ENCODE measurements around the gene NUDT22.

Gene NUDT22

DNA sequence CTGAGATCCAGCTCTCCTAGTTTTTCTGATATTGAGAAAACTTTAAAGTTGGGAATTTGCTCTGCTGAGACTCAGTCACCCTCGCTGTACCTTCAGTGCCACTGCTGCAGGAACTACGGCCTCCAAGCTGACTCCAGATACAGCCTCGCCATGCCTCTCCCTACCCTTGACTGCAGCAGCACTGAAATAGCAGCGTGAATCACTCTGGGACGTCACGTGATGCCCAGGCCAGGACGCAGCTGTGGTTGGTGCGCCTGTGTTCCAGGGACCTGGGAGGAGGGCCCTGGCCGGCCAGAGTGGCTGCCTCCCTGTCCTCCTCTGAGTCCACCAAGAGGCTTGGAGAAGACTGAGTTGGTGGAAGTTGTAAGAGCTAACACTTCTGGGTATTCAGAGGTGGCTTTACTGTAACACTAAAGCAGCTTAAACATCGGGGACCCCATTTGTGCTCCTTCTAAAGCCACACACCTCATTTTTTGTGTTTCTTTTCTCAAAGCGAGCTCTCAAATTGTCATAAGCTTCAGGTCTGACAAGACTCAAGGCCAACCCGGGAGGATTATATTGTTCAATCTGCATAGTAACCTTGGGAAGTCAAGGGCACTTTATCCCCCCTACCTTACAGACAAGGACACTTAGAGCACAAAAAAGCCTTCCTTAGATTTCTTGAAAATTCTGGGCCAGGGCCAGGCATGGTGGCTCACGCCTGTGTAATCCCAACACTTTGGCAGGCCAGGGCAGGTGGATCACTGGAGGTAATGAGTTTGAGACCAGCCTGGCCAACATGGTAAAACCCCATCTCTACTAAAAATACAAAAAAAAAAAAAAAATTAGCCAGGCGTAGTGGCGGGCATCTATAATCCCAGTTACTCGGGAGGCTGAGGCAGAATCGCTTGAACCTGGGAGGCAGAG, 44.3 kb upstream of the NUDT22 start:
- peak; percentile 92 for DNase-seq (ENCODE audit: low read depth)
- no peak for TF ChIP-seq CTCF (conservative IDR thresholded peaks at IDR 0.05; ENCODE audit: control insufficient read depth, insufficient read depth, low read depth, low read length)
- H3K4me3 ChIP-seq (ENCODE audit: control insufficient read depth, low read depth, low read length) = no peak overlapping the region

DNA sequence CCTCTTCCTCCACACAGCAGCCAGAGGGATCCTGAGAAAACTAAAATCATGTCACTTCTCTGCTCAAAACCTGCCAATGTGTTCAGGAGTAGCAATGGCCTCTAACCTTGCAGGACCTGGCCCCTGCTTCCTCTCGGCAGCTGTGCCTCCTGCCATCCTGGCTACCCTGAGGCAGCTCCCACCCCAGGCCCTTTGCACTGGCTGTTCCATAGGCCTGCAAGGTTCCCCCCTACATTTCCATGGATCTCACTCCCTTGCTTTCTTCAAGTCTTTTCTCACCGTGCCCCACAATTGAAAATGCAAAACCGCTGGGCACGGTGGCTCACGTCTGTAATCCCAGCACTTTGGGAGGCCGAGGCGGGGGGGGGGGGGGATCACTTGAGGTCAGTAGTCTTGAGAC, 42.2 kb upstream of the NUDT22 start:
- no peak overlapping the region for H3K4me3 ChIP-seq (ENCODE audit: control insufficient read depth, low read depth, low read length)
- no peak for DNase-seq (ENCODE audit: low read depth)
- TF ChIP-seq CTCF (conservative IDR thresholded peaks at IDR 0.05; ENCODE audit: control insufficient read depth, insufficient read depth, low read depth, low read length) = no peak

DNA sequence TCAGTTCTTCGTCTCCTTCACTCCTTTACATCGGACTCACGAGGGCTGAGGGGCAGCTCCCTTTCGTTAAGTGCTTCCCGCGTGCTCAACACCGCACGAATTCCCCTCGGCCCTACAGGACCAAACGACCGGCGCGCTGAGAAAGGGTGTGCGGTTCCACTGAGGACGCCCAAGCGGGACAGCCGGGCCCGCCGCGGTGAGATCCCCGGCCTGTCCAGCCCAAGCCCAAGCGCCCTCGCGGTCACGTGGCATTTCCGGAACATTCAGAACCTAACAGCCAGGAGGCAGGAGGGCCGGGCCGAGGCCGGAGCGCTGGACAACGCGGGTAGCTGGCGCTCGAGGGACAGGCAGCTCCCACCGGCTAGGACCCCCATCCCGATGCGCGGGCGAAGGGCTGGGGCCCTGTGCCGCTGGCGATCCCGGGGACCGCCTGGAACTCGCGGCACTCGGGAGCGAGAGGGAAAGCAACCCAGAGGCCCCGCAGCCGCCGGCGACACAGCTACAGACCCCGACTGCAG, 40.8 kb upstream of the NUDT22 start:
- DNase-seq (ENCODE audit: low read depth) = peak; percentile 84
- peak overlapping the region; percentile 71 for H3K4me3 ChIP-seq (ENCODE audit: control insufficient read depth, low read depth, low read length)
- peak; percentile 36 for TF ChIP-seq CTCF (conservative IDR thresholded peaks at IDR 0.05; ENCODE audit: control insufficient read depth, insufficient read depth, low read depth, low read length)

- DNase-seq (ENCODE audit: low read depth) = peak; percentile 100
- TF ChIP-seq CTCF (conservative IDR thresholded peaks at IDR 0.05; ENCODE audit: control insufficient read depth, insufficient read depth, low read depth, low read length) = peak; percentile 41
- H3K4me3 ChIP-seq (ENCODE audit: control insufficient read depth, low read depth, low read length) = peak within 1 kb of the TSS; percentile 71
Measured at GRCh38 chr11:64185693-64186491, 40.2 kb upstream of the NUDT22 start, which contains the start of gene STIP1. STIP1 (plus strand) TSS chr11:64186171; CDS start chr11:64186262, 91 bp downstream.

GRCh38 chr11:64186492-64187165, 39.4 kb upstream of the NUDT22 start:
- no peak for TF ChIP-seq CTCF (conservative IDR thresholded peaks at IDR 0.05; ENCODE audit: control insufficient read depth, insufficient read depth, low read depth, low read length)

GRCh38 chr11:64192434-64192833, 33.6 kb upstream of the NUDT22 start:
- H3K4me3 ChIP-seq (ENCODE audit: control insufficient read depth, low read depth, low read length) = no peak overlapping the region
- no peak for DNase-seq (ENCODE audit: low read depth)
- TF ChIP-seq CTCF (conservative IDR thresholded peaks at IDR 0.05; ENCODE audit: control insufficient read depth, insufficient read depth, low read depth, low read length) = no peak

More at GRCh38 chr11:64186492-64187165, 39.4 kb upstream of the NUDT22 start:
- H3K4me3 ChIP-seq (ENCODE audit: control insufficient read depth, low read depth, low read length) = no peak overlapping the region
- no peak for DNase-seq (ENCODE audit: low read depth)

Data from fibroblast of mammary gland (primary cell).